Measurements from ENCODE around the gene REEP3.

Gene REEP3

DNA sequence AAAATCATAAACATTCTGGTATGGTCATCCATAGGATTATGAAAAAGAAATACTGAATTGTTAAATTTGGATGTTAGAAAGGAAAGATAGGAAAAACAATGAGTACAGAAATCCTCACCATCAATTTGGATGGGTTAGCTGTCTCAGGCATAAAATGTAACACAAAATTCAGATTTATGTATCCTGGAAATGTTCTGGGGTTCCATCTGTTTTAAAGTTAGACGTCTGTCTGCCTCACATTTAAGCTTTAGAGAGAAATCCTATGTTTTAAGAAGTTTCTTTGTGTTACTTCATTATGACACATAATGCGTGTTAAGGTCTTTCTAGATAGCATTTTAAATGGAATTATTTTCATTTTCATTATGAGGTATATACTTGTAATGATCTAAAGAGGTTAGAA lies 103.5 kb downstream of the REEP3 start:
- WGBS: no CpG with 5 or more reads among the region's 2 CpGs
- Histone ChIP-seq H3K14ac (ENCODE audit: low read length in 2 of 2) (no peak overlapping the region), H2BK12ac (ENCODE audit: low read length in 2 of 2) (no peak overlapping the region), H3K4me3 (ENCODE audit: insufficient read depth in 1 of 2, low read depth in 1 of 2, low read length in 2 of 2) (no peak overlapping the region), H3K23ac (ENCODE audit: low read length in 2 of 2) (no peak overlapping the region), H2BK5ac (ENCODE audit: low read depth, low read length, poor library complexity, severe bottlenecking) (no peak overlapping the region), H2AFZ (ENCODE audit: low read depth, low read length) (no peak overlapping the region), H3K18ac (ENCODE audit: low read depth in 1 of 2, low read length in 2 of 2) (no peak overlapping the region), H3K79me1 (replicated peaks; ENCODE audit: low read length, poor library complexity, severe bottlenecking) (no peaks in the 10 kb centered on the region), H3K36me3 (ENCODE audit: control insufficient read depth in 1 of 2, insufficient read depth in 2 of 2, low read depth in 1 of 2, low read length in 2 of 2) (peaks cover 3 to 25% of the 10 kb centered on the region in 2 experiments), H3K4me1 (ENCODE audit: control insufficient read depth, insufficient read depth, low read depth, low read length) (no peaks in the 10 kb centered on the region), H3K27me3 (ENCODE audit: control insufficient read depth in 1 of 2, insufficient read depth in 1 of 2, low read length in 2 of 2) (no peaks in the 10 kb centered on the region), H3K4ac (ENCODE audit: low read depth in 1 of 2, low read length in 2 of 2) (no peak overlapping the region), H4K91ac (ENCODE audit: low read length) (no peak overlapping the region), H2BK15ac (ENCODE audit: low read depth, poor library complexity, severe bottlenecking) (no peak overlapping the region), H3K9me3 (ENCODE audit: control insufficient read depth, low read length) (no peaks in the 10 kb centered on the region), H3K27ac (ENCODE audit: low read length, poor library complexity, severe bottlenecking) (no peak overlapping the region), H2BK120ac (ENCODE audit: low read depth, low read length) (no peak overlapping the region), H3K9ac (ENCODE audit: low read length) (no peak overlapping the region), H3K4me2 (ENCODE audit: low read length, poor library complexity, severe bottlenecking) (no peak overlapping the region), H2AK5ac (ENCODE audit: low read length, severe bottlenecking) (no peak overlapping the region), H4K8ac (ENCODE audit: low read length) (no peak overlapping the region)
- no peak for DNase-seq

DNA sequence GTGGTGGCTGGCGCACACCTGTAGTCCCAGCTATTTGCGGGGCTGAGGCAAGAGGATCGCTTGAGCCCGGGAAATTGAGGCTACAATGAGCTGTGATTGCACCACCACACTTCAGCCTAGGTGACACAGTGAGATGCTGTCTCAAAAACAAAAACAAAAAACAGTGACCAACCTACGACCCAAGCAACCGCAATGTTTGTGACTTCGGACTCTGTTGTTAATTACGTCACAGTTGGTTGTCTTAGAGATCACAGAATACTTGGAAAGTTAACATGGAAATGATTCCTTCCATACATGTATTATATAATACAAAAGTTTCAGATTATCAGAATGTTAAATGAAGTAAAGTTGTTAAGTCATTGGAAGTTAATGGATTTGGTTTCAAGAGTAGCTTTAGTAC lies 106.2 kb downstream of the REEP3 start:
- Histone ChIP-seq H3K4ac (ENCODE audit: low read depth in 1 of 2, low read length in 2 of 2) (no peak overlapping the region), H3K4me1 (ENCODE audit: control insufficient read depth, insufficient read depth, low read depth, low read length) (peaks cover 7% of the 10 kb centered on the region), H3K36me3 (ENCODE audit: control insufficient read depth in 1 of 2, insufficient read depth in 2 of 2, low read depth in 1 of 2, low read length in 2 of 2) (peaks cover 0 to under 1% of the 10 kb centered on the region in 2 experiments), H2AK5ac (ENCODE audit: low read length, severe bottlenecking) (no peak overlapping the region), H3K23ac (ENCODE audit: low read length in 2 of 2) (no peak overlapping the region), H4K91ac (ENCODE audit: low read length) (no peak overlapping the region), H3K18ac (ENCODE audit: low read depth in 1 of 2, low read length in 2 of 2) (no peak overlapping the region), H3K14ac (ENCODE audit: low read length in 2 of 2) (no peak overlapping the region), H2BK12ac (ENCODE audit: low read length in 2 of 2) (no peak overlapping the region), H4K8ac (ENCODE audit: low read length) (no peak overlapping the region), H2BK5ac (ENCODE audit: low read depth, low read length, poor library complexity, severe bottlenecking) (no peak overlapping the region), H3K4me2 (ENCODE audit: low read length, poor library complexity, severe bottlenecking) (no peak overlapping the region), H2BK120ac (ENCODE audit: low read depth, low read length) (no peak overlapping the region), H3K9me3 (ENCODE audit: control insufficient read depth, low read length) (no peaks in the 10 kb centered on the region), H2BK15ac (ENCODE audit: low read depth, poor library complexity, severe bottlenecking) (no peak overlapping the region), H3K27ac (ENCODE audit: low read length, poor library complexity, severe bottlenecking) (no peak overlapping the region), H3K79me1 (replicated peaks; ENCODE audit: low read length, poor library complexity, severe bottlenecking) (peaks cover 3% of the 10 kb centered on the region), H3K27me3 (ENCODE audit: control insufficient read depth in 1 of 2, insufficient read depth in 1 of 2, low read length in 2 of 2) (no peaks in the 10 kb centered on the region), H3K9ac (ENCODE audit: low read length) (peak overlapping the region; percentile 94), H2AFZ (ENCODE audit: low read depth, low read length) (no peak overlapping the region), H3K4me3 (ENCODE audit: insufficient read depth in 1 of 2, low read depth in 1 of 2, low read length in 2 of 2) (no peak overlapping the region)
- WGBS: 93% methylated on average over 4 of the region's 8 CpGs
- DNase-seq: peak; percentile 59

DNA sequence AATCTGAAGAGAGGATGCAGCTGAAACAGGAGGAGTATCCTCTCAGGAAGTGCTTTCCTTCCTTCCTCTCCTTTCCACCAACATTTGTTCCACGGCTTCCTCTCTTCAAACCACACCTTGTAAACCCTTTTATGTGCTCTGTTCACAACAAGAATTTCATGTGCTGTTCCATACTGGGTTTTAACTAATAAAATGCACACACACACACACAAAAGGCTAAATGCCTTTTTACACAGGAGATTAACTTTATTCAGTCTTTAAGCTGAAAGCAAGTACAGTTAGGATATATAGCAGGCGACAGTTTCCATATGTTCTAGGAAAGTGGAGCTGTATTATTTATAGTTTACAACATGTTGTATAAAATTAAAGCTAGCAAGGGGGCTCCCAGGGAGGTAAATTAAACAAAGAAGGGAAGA lies 106.7 kb downstream of the REEP3 start:
- H3K4me2 ChIP-seq (ENCODE audit: low read length, poor library complexity, severe bottlenecking): no peak overlapping the region
- H3K27me3 ChIP-seq (ENCODE audit: control insufficient read depth in 1 of 2, insufficient read depth in 1 of 2, low read length in 2 of 2): no peaks in the 10 kb centered on the region
- H4K91ac ChIP-seq (ENCODE audit: low read length): no peak overlapping the region
- H3K36me3 ChIP-seq (ENCODE audit: control insufficient read depth in 1 of 2, insufficient read depth in 2 of 2, low read depth in 1 of 2, low read length in 2 of 2): no peaks in the 10 kb centered on the region
- H2BK15ac ChIP-seq (ENCODE audit: low read depth, poor library complexity, severe bottlenecking): no peak overlapping the region
- peak; percentile 15 for DNase-seq
- H2BK12ac ChIP-seq (ENCODE audit: low read length in 2 of 2): no peak overlapping the region
- H3K14ac ChIP-seq (ENCODE audit: low read length in 2 of 2): no peak overlapping the region
- peak overlapping the region; percentile 94 for H3K9ac ChIP-seq (ENCODE audit: low read length)
- 42% methylated on average over 2 of the region's 2 CpGs for WGBS
- no peak overlapping the region for H3K18ac ChIP-seq (ENCODE audit: low read depth in 1 of 2, low read length in 2 of 2)
- H2AK5ac ChIP-seq (ENCODE audit: low read length, severe bottlenecking): no peak overlapping the region
- peaks cover 3% of the 10 kb centered on the region for H3K79me1 ChIP-seq (replicated peaks; ENCODE audit: low read length, poor library complexity, severe bottlenecking)
- no peak overlapping the region for H3K4ac ChIP-seq (ENCODE audit: low read depth in 1 of 2, low read length in 2 of 2)
- no peak overlapping the region for H2BK5ac ChIP-seq (ENCODE audit: low read depth, low read length, poor library complexity, severe bottlenecking)
- peaks cover 7% of the 10 kb centered on the region for H3K4me1 ChIP-seq (ENCODE audit: control insufficient read depth, insufficient read depth, low read depth, low read length)
- no peak overlapping the region for H2BK120ac ChIP-seq (ENCODE audit: low read depth, low read length)
- no peak overlapping the region for H4K8ac ChIP-seq (ENCODE audit: low read length)
- H3K9me3 ChIP-seq (ENCODE audit: control insufficient read depth, low read length): no peaks in the 10 kb centered on the region
- no peak overlapping the region for H3K23ac ChIP-seq (ENCODE audit: low read length in 2 of 2)
- H3K4me3 ChIP-seq (ENCODE audit: insufficient read depth in 1 of 2, low read depth in 1 of 2, low read length in 2 of 2): no peak overlapping the region
- H3K27ac ChIP-seq (ENCODE audit: low read length, poor library complexity, severe bottlenecking): no peak overlapping the region
- no peak overlapping the region for H2AFZ ChIP-seq (ENCODE audit: low read depth, low read length)

DNA sequence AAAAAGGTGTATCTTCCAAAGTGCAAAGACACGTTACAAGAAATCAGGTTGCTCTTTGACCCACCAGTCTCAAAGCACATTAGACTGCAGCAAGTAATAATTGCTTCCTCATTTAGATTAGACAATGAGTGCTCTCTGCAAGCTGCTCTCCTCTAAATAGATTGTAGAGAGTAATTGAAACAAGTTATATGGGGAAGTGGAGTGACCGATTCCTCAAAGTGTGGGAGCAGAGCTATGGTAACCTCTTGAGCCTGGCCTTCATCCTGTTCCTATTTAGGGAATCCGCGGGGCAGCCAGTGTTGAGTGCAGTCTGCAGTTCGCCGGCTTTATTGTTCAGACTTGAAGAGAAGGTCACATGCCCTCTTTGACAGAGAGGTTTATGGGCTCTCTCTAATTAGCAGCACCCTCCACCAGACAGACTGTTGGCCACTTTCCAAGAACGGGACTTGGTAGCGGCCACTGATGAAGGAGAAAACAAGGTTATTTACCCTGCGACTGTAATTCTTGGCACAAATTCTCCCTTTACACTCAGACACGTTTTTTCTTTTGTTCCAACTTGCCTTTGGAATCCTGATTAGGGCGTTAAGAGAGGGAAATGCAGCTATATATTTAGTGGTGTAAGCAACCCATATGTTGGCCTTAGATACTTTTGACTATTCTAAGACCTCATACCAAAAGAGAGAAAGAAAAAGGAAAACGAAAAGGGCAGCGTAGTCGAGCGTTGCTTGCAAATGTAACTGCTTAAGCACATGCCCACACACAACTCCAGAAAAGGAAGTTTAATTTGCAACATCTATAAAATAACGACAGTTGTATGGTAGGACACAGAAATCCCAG lies 107.5 kb downstream of the REEP3 start:
- peak; percentile 65 for DNase-seq
- H3K4me3 ChIP-seq (ENCODE audit: insufficient read depth in 1 of 2, low read depth in 1 of 2, low read length in 2 of 2): peak overlapping the region in 1 of 2 experiments; percentile 81
- H3K18ac ChIP-seq (ENCODE audit: low read depth in 1 of 2, low read length in 2 of 2): peak overlapping the region; percentile 35 to 70
- no peak overlapping the region for H2BK120ac ChIP-seq (ENCODE audit: low read depth, low read length)
- H3K4me1 ChIP-seq (ENCODE audit: control insufficient read depth, insufficient read depth, low read depth, low read length): peaks cover 7% of the 10 kb centered on the region
- no peak overlapping the region for H2AFZ ChIP-seq (ENCODE audit: low read depth, low read length)
- no peak overlapping the region for H4K91ac ChIP-seq (ENCODE audit: low read length)
- H2BK15ac ChIP-seq (ENCODE audit: low read depth, poor library complexity, severe bottlenecking): no peak overlapping the region
- H3K36me3 ChIP-seq (ENCODE audit: control insufficient read depth in 1 of 2, insufficient read depth in 2 of 2, low read depth in 1 of 2, low read length in 2 of 2): no peaks in the 10 kb centered on the region
- H3K9me3 ChIP-seq (ENCODE audit: control insufficient read depth, low read length): no peaks in the 10 kb centered on the region
- H2BK5ac ChIP-seq (ENCODE audit: low read depth, low read length, poor library complexity, severe bottlenecking): peak overlapping the region; percentile 85
- no peaks in the 10 kb centered on the region for H3K27me3 ChIP-seq (ENCODE audit: control insufficient read depth in 1 of 2, insufficient read depth in 1 of 2, low read length in 2 of 2)
- no peak overlapping the region for H3K23ac ChIP-seq (ENCODE audit: low read length in 2 of 2)
- no peak overlapping the region for H4K8ac ChIP-seq (ENCODE audit: low read length)
- H2AK5ac ChIP-seq (ENCODE audit: low read length, severe bottlenecking): no peak overlapping the region
- H3K14ac ChIP-seq (ENCODE audit: low read length in 2 of 2): no peak overlapping the region
- H3K4me2 ChIP-seq (ENCODE audit: low read length, poor library complexity, severe bottlenecking): peak overlapping the region; percentile 70
- WGBS: 3% methylated on average over 8 of the region's 16 CpGs
- H2BK12ac ChIP-seq (ENCODE audit: low read length in 2 of 2): no peak overlapping the region
- H3K4ac ChIP-seq (ENCODE audit: low read depth in 1 of 2, low read length in 2 of 2): peak overlapping the region in 1 of 2 experiments; percentile 53
- H3K79me1 ChIP-seq (replicated peaks; ENCODE audit: low read length, poor library complexity, severe bottlenecking): peaks cover 3% of the 10 kb centered on the region
- peak overlapping the region; percentile 94 for H3K9ac ChIP-seq (ENCODE audit: low read length)
- peak overlapping the region; percentile 93 for H3K27ac ChIP-seq (ENCODE audit: low read length, poor library complexity, severe bottlenecking)

Measured in mesenchymal stem cell (in vitro differentiated cells and primary cell).